Measurements from ENCODE around the gene SLC15A1. TPM values are rescaled to one million over a fixed set of nuclear protein-coding genes. Genes with fewer than 3 reads are reported as not detected.

Gene SLC15A1
- total RNA-seq, 4 donors from 2014 or later, result 16.1 to 56.3 (median 44.1) TPM; not detected in 1

GRCh38 chr13:98778749-98779148, 26.3 kb upstream of the SLC15A1 start:
- Histone ChIP-seq H3K27ac (no peak overlapping the region), H3K27me3 (no peaks in the 10 kb centered on the region), H3K9me3 (no peaks in the 10 kb centered on the region), H3K4me1 (no peaks in the 10 kb centered on the region), H3K4me3 (no peak overlapping the region), H3K36me3 (no peaks in the 10 kb centered on the region)
- in situ Hi-C loops (cut with MboI; ENCODE audit: low pct_ligation_motif_present in 1 of 4, low pct_unique_long_range_greater_than_20kb in 1 of 4, low sequenced_read_pairs in 3 of 4), result no loop called here
- TF ChIP-seq CTCF (IDR thresholded peaks at IDR 0.05), result no peak
- no peak for TF ChIP-seq POLR2AphosphoS5 (IDR thresholded peaks at IDR 0.05)
- TF ChIP-seq EP300 (IDR thresholded peaks at IDR 0.05; ENCODE audit: low read depth), result no peak
- no peak for TF ChIP-seq POLR2A (IDR thresholded peaks at IDR 0.05)
- 57 to 71% methylated on average over 6 to 8 of the region's 8 CpGs for WGBS, 2 donors (ENCODE audit: low coverage in 1 of 2)
- intact Hi-C loops (cut with DNase I; ENCODE audit: low total_unique reads), result loop anchor here (1.0 kb wide), 1 partner anchor 22 kb away; no protein-coding TSS in a partner anchor
- no peak for DNase-seq

- 83 to 95% methylated on average over 2 to 5 of the region's 5 CpGs for WGBS, 2 donors (ENCODE audit: low coverage in 1 of 2)
- H3K9me3 ChIP-seq, result no peaks in the 10 kb centered on the region
- intact Hi-C loops (cut with DNase I; ENCODE audit: low total_unique reads), result no loop called here
- no peaks in the 10 kb centered on the region for H3K27me3 ChIP-seq
- no peak for DNase-seq
- in situ Hi-C loops (cut with MboI; ENCODE audit: low pct_ligation_motif_present in 1 of 4, low pct_unique_long_range_greater_than_20kb in 1 of 4, low sequenced_read_pairs in 3 of 4), result no loop called here
- TF ChIP-seq EP300 (IDR thresholded peaks at IDR 0.05; ENCODE audit: low read depth), result no peak
- no peak for TF ChIP-seq CTCF (IDR thresholded peaks at IDR 0.05)
- TF ChIP-seq POLR2A (IDR thresholded peaks at IDR 0.05), result no peak
- no peak for TF ChIP-seq POLR2AphosphoS5 (IDR thresholded peaks at IDR 0.05)
- H3K27ac ChIP-seq, result no peak overlapping the region
- no peaks in the 10 kb centered on the region for H3K4me1 ChIP-seq
- no peaks in the 10 kb centered on the region for H3K36me3 ChIP-seq
- no peak overlapping the region for H3K4me3 ChIP-seq
These were observed 24.2 kb upstream of the SLC15A1 start for GRCh38 chr13:98776644-98777043.

DNA sequence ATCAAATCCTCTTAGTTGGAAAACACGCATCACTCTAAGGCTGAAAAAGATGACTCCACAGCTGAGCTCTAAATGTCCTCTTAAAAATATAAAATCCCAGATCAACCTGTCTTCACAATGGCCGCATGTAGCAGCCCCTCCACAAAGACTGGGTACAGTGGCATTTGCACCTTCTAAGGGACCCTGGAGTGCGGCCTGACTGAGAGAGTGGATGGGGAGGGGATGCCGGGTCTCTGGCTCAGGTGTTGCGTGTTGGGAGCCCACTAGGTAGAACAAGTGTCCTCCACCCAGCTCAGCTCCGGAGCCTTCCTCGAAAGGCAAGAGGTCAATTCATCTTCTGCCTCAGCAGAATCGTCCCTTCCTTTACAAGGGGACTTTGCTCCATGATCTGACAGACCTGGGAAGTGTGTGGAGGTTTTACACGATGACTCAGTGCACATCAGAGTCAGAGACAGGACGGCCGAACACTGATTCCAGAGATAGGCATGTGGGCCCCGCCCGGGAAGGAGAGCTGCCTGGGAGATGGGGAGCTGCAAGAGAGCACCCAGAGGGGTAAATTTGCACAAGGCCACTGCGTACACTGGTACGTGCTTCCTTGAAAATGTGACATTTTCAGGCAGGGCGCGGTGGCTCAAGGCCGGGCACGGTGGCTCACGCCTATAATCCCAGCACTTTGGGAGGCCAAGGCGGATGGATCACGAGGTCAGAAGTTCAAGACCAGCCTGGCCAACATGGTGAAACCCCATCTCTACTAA, 23.5 kb upstream of the SLC15A1 start:
- no peak overlapping the region for H3K4me3 ChIP-seq
- H3K27ac ChIP-seq, result no peak overlapping the region
- no peaks in the 10 kb centered on the region for H3K4me1 ChIP-seq
- peak in 2 of 3 donors; percentile 43 to 44 for TF ChIP-seq POLR2AphosphoS5 (IDR thresholded peaks at IDR 0.05)
- TF ChIP-seq EP300 (IDR thresholded peaks at IDR 0.05; ENCODE audit: low read depth), result no peak
- no peak for TF ChIP-seq CTCF (IDR thresholded peaks at IDR 0.05)
- peak; percentile 82 for DNase-seq
- no peaks in the 10 kb centered on the region for H3K9me3 ChIP-seq
- intact Hi-C loops (cut with DNase I; ENCODE audit: low total_unique reads), result no loop called here
- H3K27me3 ChIP-seq, result no peaks in the 10 kb centered on the region
- H3K36me3 ChIP-seq, result no peaks in the 10 kb centered on the region
- in situ Hi-C loops (cut with MboI; ENCODE audit: low pct_ligation_motif_present in 1 of 4, low pct_unique_long_range_greater_than_20kb in 1 of 4, low sequenced_read_pairs in 3 of 4), result no loop called here
- WGBS, 2 donors (ENCODE audit: low coverage in 1 of 2), result 52 to 72% methylated on average over 2 to 22 of the region's 22 CpGs

GRCh38 chr13:98775386-98775785, 22.9 kb upstream of the SLC15A1 start:
- 83% methylated on average over 9 of the region's 15 CpGs; no CpG with 5 or more reads in 1 of the 2 donors for WGBS, 2 donors (ENCODE audit: low coverage in 1 of 2)
- no peak for DNase-seq
- in situ Hi-C loops (cut with MboI; ENCODE audit: low pct_ligation_motif_present in 1 of 4, low pct_unique_long_range_greater_than_20kb in 1 of 4, low sequenced_read_pairs in 3 of 4), result no loop called here
- H3K27me3 ChIP-seq, result no peaks in the 10 kb centered on the region
- H3K4me1 ChIP-seq, result no peaks in the 10 kb centered on the region
- H3K4me3 ChIP-seq, result no peak overlapping the region
- no peaks in the 10 kb centered on the region for H3K9me3 ChIP-seq
- TF ChIP-seq EP300 (IDR thresholded peaks at IDR 0.05; ENCODE audit: low read depth) (no peak), POLR2A (IDR thresholded peaks at IDR 0.05) (no peak), POLR2AphosphoS5 (IDR thresholded peaks at IDR 0.05) (no peak), CTCF (IDR thresholded peaks at IDR 0.05) (no peak)
- H3K27ac ChIP-seq, result no peak overlapping the region
- no peaks in the 10 kb centered on the region for H3K36me3 ChIP-seq
- intact Hi-C loops (cut with DNase I; ENCODE audit: low total_unique reads), result no loop called here

All from transverse colon (tissue), 4 donors.